Mesendoderm (in vitro differentiated cells): Measurements from ENCODE around the gene CDK5.

ENCODE experiments used
- DNase-seq: peaks from one replicate; pipeline ENCODE4 v3.0.0; 2013
- H2AK5ac ChIP-seq: 2 replicates; pipeline ENCODE4 v1.6.1; 2013; ENCODE audit warnings: low read length, inconsistent platforms
- H2BK120ac ChIP-seq: 2 replicates; pipeline ENCODE4 v1.6.1; 2013; ENCODE audit warnings: low read depth, mild to moderate bottlenecking, low read length, moderate library complexity, mixed read lengths
- H2BK15ac ChIP-seq: replicated peaks from 2 replicates; pipeline ENCODE4 v1.6.1; 2013; ENCODE audit warnings: low read depth, mild to moderate bottlenecking, moderate library complexity
- H2BK5ac ChIP-seq: 2 replicates; pipeline ENCODE4 v1.6.1; 2013; ENCODE audit warnings: low read length, inconsistent platforms
- H3K18ac ChIP-seq: 2 replicates; pipeline ENCODE4 v1.6.1; 2013; ENCODE audit warnings: mild to moderate bottlenecking, low read length, mixed read lengths
- H3K23ac ChIP-seq: one replicate; pipeline ENCODE4 v1.6.1; 2013; ENCODE audit warnings: low read length
- H3K27ac ChIP-seq: 2 replicates; pipeline ENCODE4 v1.5.1; 2013; ENCODE audit warnings: low read depth, mild to moderate bottlenecking, inconsistent platforms, low read length, moderate library complexity
- H3K27me3 ChIP-seq: 2 replicates; pipeline ENCODE4 v1.6.1; 2013; ENCODE audit warnings: low read length, control low read depth, mild to moderate bottlenecking, inconsistent platforms; ENCODE audit not compliant: insufficient read depth, poor library complexity
- H3K36me3 ChIP-seq: 2 replicates; pipeline ENCODE4 v1.6.1; 2013; ENCODE audit warnings: low read length, inconsistent platforms; ENCODE audit not compliant: control insufficient read depth, insufficient read depth
- H3K4ac ChIP-seq: one replicate; pipeline ENCODE4 v1.6.1; 2013; ENCODE audit warnings: low read depth, mild to moderate bottlenecking, low read length, moderate library complexity
- H3K4me1 ChIP-seq: 2 replicates; pipeline ENCODE4 v1.6.1; 2013; ENCODE audit warnings: low read depth, low read length, inconsistent platforms; ENCODE audit not compliant: control insufficient read depth
- H3K4me2 ChIP-seq: 2 replicates; pipeline ENCODE4 v1.6.1; 2013; ENCODE audit warnings: low read length
- H3K4me3 ChIP-seq: 2 replicates; pipeline ENCODE4 v1.5.1; 2013; ENCODE audit warnings: mild to moderate bottlenecking, low read length
- H3K56ac ChIP-seq: one replicate; pipeline ENCODE4 v1.6.1; 2013; ENCODE audit warnings: low read length
- H3K79me1 ChIP-seq: 2 replicates; pipeline ENCODE4 v1.6.1; 2013; ENCODE audit warnings: low read length, inconsistent platforms
- H3K79me2 ChIP-seq: 2 replicates; pipeline ENCODE4 v1.6.1; 2013; ENCODE audit warnings: mild to moderate bottlenecking, low read length; ENCODE audit not compliant: control insufficient read depth, insufficient read depth
- H3K9ac ChIP-seq: 2 replicates; pipeline ENCODE4 v1.6.1; 2013; ENCODE audit warnings: low read length, inconsistent platforms
- H4K5ac ChIP-seq: one replicate; pipeline ENCODE4 v1.6.1; 2013; ENCODE audit warnings: low read length
- H4K8ac ChIP-seq: one replicate; pipeline ENCODE4 v1.6.1; 2013; ENCODE audit warnings: low read depth, mild to moderate bottlenecking, control low read depth, low read length, moderate library complexity
- WGBS: extraction: QIAGEN DNeasy Blood & Tissue Kit; methylation state at CpG from one replicate; pipeline ENCODE4 v1.1.7; 2013; ENCODE audit warnings: low lambda C conversion rate, missing lambda C conversion rate; ENCODE audit not compliant: insufficient coverage; ENCODE audit errors: extremely low coverage; 5-methylcytosine and 5-hydroxymethylcytosine counted together

Gene CDK5

DNA sequence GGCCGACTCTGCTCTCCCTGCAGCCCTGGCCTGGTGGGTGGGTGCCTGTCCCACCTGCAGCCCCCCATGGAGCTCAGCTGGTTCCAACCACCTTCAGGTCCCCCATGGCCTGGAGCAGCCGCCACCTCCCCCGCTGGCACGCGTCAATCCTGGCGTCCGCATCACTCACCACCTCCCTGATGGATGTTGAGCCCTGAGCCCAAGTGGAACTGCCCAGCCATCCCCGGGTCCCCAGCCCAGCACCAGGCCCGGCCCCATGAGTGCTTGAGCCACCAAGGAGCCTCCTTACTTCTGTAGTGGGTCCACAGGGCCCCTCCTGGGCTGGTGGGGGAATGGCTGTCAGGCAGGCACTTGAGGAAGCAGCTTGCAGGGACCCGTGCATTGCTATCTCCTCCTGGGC is 43.2 kb upstream of the CDK5 start:
- Histone ChIP-seq H3K79me1 (peaks cover 9% of the 10 kb centered on the region), H3K56ac (no peak overlapping the region), H3K4me3 (no peak overlapping the region), H3K27ac (no peak overlapping the region), H4K8ac (no peak overlapping the region), H3K79me2 (peaks cover 2% of the 10 kb centered on the region), H3K27me3 (no peaks in the 10 kb centered on the region), H4K5ac (no peak overlapping the region), H2AK5ac (no peak overlapping the region), H3K23ac (no peak overlapping the region), H3K4me1 (peaks cover 3% of the 10 kb centered on the region), H3K4me2 (no peak overlapping the region), H3K36me3 (no peaks in the 10 kb centered on the region), H2BK5ac (no peak overlapping the region), H3K18ac (no peak overlapping the region), H3K9ac (no peak overlapping the region), H2BK15ac (no peak overlapping the region), H3K4ac (no peak overlapping the region), H2BK120ac (no peak overlapping the region)
- no peak for DNase-seq
- WGBS = no CpG with 5 or more reads among the region's 10 CpGs

DNA sequence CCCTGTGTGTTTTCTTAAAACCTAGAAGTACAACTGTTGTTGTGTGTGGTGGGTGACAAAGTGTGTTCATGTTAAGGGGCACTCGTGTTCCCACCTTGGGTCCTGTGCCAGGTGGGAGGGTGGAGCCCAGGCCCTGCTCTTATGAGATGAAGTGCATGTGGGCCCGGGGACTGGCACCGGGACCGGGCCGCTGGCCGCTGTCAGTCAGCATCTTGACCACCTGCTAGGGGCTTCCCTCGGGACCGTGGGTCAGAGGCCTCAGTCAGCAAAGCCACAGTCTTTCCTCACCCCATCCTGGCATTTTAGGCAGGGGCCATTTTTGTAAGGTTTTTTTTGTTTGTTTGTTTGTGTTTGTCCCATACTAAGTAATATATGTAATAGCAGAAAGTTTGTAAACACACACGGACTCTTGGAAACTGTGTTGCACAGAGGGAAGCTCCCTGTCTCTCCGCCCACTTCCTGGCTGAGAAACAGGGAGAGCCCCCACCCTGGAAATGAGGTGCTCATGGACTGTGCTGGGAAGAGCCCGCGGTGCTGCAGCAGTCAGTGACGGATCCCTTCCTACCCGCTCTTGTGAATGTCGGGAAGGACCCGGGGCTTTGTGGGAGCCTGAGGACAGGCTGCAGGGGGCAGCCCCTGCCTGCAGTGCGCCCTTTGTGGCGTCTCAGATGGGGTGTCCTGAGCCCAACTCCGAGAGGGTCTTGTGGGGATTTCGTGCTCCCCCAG is 42.0 kb upstream of the CDK5 start:
- no peak overlapping the region for H2BK15ac ChIP-seq
- H3K56ac ChIP-seq = no peak overlapping the region
- no peaks in the 10 kb centered on the region for H3K36me3 ChIP-seq
- H3K79me2 ChIP-seq = peaks cover 6% of the 10 kb centered on the region
- H3K4ac ChIP-seq = no peak overlapping the region
- H4K8ac ChIP-seq = no peak overlapping the region
- no peak overlapping the region for H3K4me3 ChIP-seq
- H3K27ac ChIP-seq = no peak overlapping the region
- no peak overlapping the region for H2BK5ac ChIP-seq
- no peaks in the 10 kb centered on the region for H3K27me3 ChIP-seq
- H3K23ac ChIP-seq = no peak overlapping the region
- H3K4me2 ChIP-seq = no peak overlapping the region
- no peak overlapping the region for H2BK120ac ChIP-seq
- H3K9ac ChIP-seq = no peak overlapping the region
- H4K5ac ChIP-seq = no peak overlapping the region
- H2AK5ac ChIP-seq = no peak overlapping the region
- H3K18ac ChIP-seq = no peak overlapping the region
- no peak for DNase-seq
- H3K4me1 ChIP-seq = peaks cover 3% of the 10 kb centered on the region
- WGBS = no CpG with 5 or more reads among the region's 20 CpGs
- peaks cover 17% of the 10 kb centered on the region for H3K79me1 ChIP-seq

DNA sequence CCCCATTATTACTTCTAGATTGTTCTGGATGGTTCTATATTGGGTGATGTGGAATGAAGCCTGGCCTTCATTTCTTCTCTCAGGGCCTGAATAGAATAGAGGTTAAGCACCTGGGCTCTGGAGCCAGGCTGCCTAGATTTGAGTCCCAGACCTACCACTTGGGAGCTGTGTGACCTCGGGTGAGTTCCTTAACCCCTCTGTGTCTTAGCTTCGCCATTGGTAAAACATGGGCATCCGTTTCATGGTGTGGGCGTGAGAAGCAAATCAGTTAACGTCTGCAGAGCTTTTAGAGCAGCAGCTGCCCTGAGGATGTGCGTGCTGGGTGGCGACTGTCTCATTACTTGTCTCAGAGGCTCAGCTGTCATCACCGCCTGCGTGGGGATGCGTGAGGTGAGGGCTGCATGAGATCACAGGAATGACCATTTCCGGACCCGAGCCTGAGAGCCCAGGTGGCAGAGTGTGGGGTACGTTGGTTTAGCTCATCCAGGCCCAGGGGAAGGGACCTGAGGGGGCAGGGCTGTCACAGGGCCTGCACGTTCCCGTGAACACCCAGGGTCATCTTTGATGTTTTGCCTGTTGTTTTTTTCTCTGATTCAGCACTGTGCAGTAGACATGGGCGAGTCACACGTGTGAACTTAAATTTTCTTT is 38.3 kb upstream of the CDK5 start:
- H3K27ac ChIP-seq = no peak overlapping the region
- no peak overlapping the region for H2AK5ac ChIP-seq
- H3K9ac ChIP-seq = no peak overlapping the region
- H3K79me2 ChIP-seq = peaks cover 21% of the 10 kb centered on the region
- no peak overlapping the region for H4K8ac ChIP-seq
- no peak overlapping the region for H3K56ac ChIP-seq
- H3K27me3 ChIP-seq = no peaks in the 10 kb centered on the region
- H3K4me3 ChIP-seq = no peak overlapping the region
- no peak overlapping the region for H2BK15ac ChIP-seq
- H3K4ac ChIP-seq = no peak overlapping the region
- no peak overlapping the region for H2BK120ac ChIP-seq
- DNase-seq = no peak
- no peak overlapping the region for H4K5ac ChIP-seq
- no CpG with 5 or more reads among the region's 17 CpGs for WGBS
- peaks cover 38% of the 10 kb centered on the region for H3K79me1 ChIP-seq
- no peaks in the 10 kb centered on the region for H3K4me1 ChIP-seq
- no peaks in the 10 kb centered on the region for H3K36me3 ChIP-seq
- no peak overlapping the region for H2BK5ac ChIP-seq
- no peak overlapping the region for H3K4me2 ChIP-seq
- H3K18ac ChIP-seq = no peak overlapping the region
- H3K23ac ChIP-seq = no peak overlapping the region

DNA sequence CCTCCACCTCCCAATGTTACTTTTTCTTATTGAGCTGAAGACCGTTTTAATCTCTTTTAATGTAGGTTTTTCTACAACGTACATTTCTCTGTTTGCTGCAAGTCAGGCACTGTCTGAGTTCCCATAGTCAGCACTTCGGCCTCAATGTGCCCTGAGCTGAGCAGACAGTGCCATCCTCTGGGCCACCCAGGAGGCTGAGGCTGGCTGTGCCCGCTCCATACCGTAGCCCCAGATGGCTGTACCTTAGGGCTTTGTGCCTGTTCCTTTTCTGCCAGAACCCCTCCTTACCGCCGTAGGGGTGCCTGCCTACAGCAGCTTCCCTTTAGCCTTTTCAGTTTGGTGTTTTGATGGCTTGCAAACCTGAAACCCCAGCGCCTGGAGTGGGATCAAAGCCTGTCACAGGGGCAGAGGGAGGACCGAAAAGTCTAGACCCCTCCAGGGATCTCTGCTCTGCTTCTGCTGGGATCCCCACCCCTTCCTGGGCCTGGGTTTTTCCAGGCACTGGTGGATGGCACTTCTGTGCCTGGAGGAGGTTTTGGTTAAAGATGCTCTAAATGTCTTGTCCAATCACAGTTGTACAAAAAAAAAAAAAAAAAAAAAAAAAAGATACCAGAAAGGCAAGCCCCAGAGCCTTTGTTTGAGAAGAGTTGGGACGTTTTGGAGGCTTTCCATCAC is 37.6 kb upstream of the CDK5 start:
- Histone ChIP-seq H3K36me3 (no peaks in the 10 kb centered on the region), H3K56ac (no peak overlapping the region), H3K4me3 (no peak overlapping the region), H3K9ac (no peak overlapping the region), H3K4ac (no peak overlapping the region), H3K4me1 (no peaks in the 10 kb centered on the region), H4K5ac (no peak overlapping the region), H2AK5ac (no peak overlapping the region), H3K23ac (no peak overlapping the region), H2BK15ac (no peak overlapping the region), H2BK5ac (no peak overlapping the region), H3K79me1 (peaks cover 41% of the 10 kb centered on the region), H4K8ac (no peak overlapping the region), H2BK120ac (no peak overlapping the region), H3K27ac (no peak overlapping the region), H3K18ac (no peak overlapping the region), H3K27me3 (no peaks in the 10 kb centered on the region), H3K79me2 (peaks cover 21% of the 10 kb centered on the region), H3K4me2 (no peak overlapping the region)
- no CpG with 5 or more reads among the region's 10 CpGs for WGBS
- DNase-seq = no peak

DNA sequence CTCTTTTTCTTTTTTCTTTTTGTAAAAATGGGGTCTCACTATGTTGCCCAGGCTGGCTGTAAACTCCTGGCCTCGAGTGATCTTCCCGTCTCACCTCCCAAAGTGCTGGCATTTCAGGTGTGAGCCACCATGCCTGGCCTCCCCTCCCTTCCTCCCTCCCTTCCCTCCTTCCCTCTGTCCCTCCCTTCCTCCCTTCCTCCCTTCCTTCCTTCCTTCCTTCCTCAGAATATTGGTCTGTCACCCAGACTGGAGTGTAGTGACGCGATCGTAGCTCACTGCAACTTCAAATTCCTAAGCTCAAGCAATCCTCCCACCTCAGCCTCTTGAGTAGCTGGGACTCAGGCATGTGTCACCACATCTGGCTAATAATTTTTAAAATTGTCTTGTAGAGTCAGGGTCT is 37.0 kb upstream of the CDK5 start:
- H3K4me3 ChIP-seq = no peak overlapping the region
- peaks cover under 1% of the 10 kb centered on the region for H3K4me1 ChIP-seq
- no peak overlapping the region for H2BK5ac ChIP-seq
- H3K4me2 ChIP-seq = no peak overlapping the region
- no peaks in the 10 kb centered on the region for H3K27me3 ChIP-seq
- H3K36me3 ChIP-seq = peaks cover under 1% of the 10 kb centered on the region
- H3K18ac ChIP-seq = no peak overlapping the region
- no peak overlapping the region for H3K4ac ChIP-seq
- peaks cover 23% of the 10 kb centered on the region for H3K79me2 ChIP-seq
- H3K56ac ChIP-seq = no peak overlapping the region
- no peak overlapping the region for H2BK120ac ChIP-seq
- H3K27ac ChIP-seq = no peak overlapping the region
- H2BK15ac ChIP-seq = no peak overlapping the region
- DNase-seq = no peak
- H4K8ac ChIP-seq = no peak overlapping the region
- H3K23ac ChIP-seq = no peak overlapping the region
- no peak overlapping the region for H3K9ac ChIP-seq
- no CpG with 5 or more reads among the region's 5 CpGs for WGBS
- peaks cover 39% of the 10 kb centered on the region for H3K79me1 ChIP-seq
- no peak overlapping the region for H2AK5ac ChIP-seq
- H4K5ac ChIP-seq = no peak overlapping the region
